GM12878 (cell line): Measurements from ENCODE around the gene RPS19BP1. TPM values are rescaled to one million over a fixed set of nuclear protein-coding genes. Genes with fewer than 3 reads are reported as not detected.
A peak's percentile ranks its signal among the peaks of the same experiment; 100 is the strongest.

Experiments
- ATAC-seq: fragments of 200-7000 bp; cut with Tn5 transposase; 3 replicates; pipeline ENCODE4 v1.9.1; 2020; ENCODE audit warnings: mild to moderate bottlenecking, moderate library complexity
- Bru-seq: library from RNA; stranded (reverse); fragments of 400-500 nt; gene quantifications from one replicate; lab custom pipeline; 2021; lab: Mats Ljungman, UMichigan
- BruChase-seq, 2 experiments: library from RNA; stranded (reverse); fragments of 400-500 nt; gene quantifications; one replicate each; lab custom pipeline; 2021; lab: Mats Ljungman, UMichigan
- BruUV-seq: library from RNA; stranded (reverse); fragments of 400-500 nt; replicated peaks from 2 replicates; lab custom pipeline; 2021; lab: Mats Ljungman, UMichigan
- CTCF ChIA-PET: fragments of 300-600 bp; sonication (Branson Sonifier 250); formaldehyde crosslinking; extraction: SDS; loops from one replicate; lab custom pipeline; 2021; ENCODE audit warnings: inconsistent platforms; lab: Yijun Ruan, JAX
- POLR2A ChIA-PET: fragments of 350-600 bp; formaldehyde crosslinking; extraction: SDS; loops from one replicate; lab custom pipeline; 2021; ENCODE audit warnings: inconsistent platforms; lab: Charles Lee
- RAD21 ChIA-PET: fragments of 300-600 bp; sonication (Branson Sonifier 250); formaldehyde crosslinking; loops from one replicate; lab custom pipeline; 2023; ENCODE audit warnings: antibody characterized with exemption; ENCODE audit not compliant: unreplicated experiment; lab: Charles Lee
- SMC1A ChIA-PET: fragments of 300-600 bp; sonication (Branson Sonifier 250); formaldehyde crosslinking; loops from one replicate; lab custom pipeline; 2023; ENCODE audit not compliant: unreplicated experiment, uncharacterized antibody; lab: Charles Lee
- DNase-seq: peaks from one replicate; pipeline ENCODE4 v3.0.0-alpha.2; 2011; ENCODE audit warnings: low read depth, low spot score
- FAIRE-seq: peaks from 3 replicates; lab custom pipeline; 2011; peaks lifted over from hg19 to GRCh38; lab: Jason Lieb, UNC
- H2AFZ ChIP-seq: 2 replicates; pipeline ENCODE4 v1.6.0; 2011; ENCODE audit warnings: low read depth, low read length, control low read depth; ENCODE audit not compliant: control insufficient read depth
- H3K27ac ChIP-seq: 2 replicates; pipeline ENCODE4 v1.5.1; 2011; ENCODE audit warnings: control low read depth; ENCODE audit not compliant: control insufficient read depth, insufficient read depth
- H3K27me3 ChIP-seq, 2 experiments: replicated peaks in 1 of 2; 2 replicates each; pipeline versions ENCODE4 v1.6.0 to v1.6.1; 2011; ENCODE audit warnings: low read length in 1 of 2; ENCODE audit not compliant: control insufficient read depth in 2 of 2, insufficient read depth in 2 of 2
- H3K36me3 ChIP-seq, 2 experiments: 2 replicates each; pipeline ENCODE4 v1.5.1; 2011; ENCODE audit warnings: low read length in 1 of 2; ENCODE audit not compliant: control insufficient read depth in 2 of 2, insufficient read depth in 2 of 2
- H3K4me1 ChIP-seq: 2 replicates; pipeline ENCODE4 v1.6.1; 2011; ENCODE audit warnings: mild to moderate bottlenecking, low read length, moderate library complexity, mixed read lengths; ENCODE audit not compliant: control insufficient read depth, insufficient read depth
- H3K4me2 ChIP-seq: 2 replicates; pipeline ENCODE4 v1.6.0; 2011; ENCODE audit warnings: control low read depth; ENCODE audit not compliant: control insufficient read depth, insufficient read depth
- H3K4me3 ChIP-seq: fragments of 200-600 bp; sonication (generic); 2 replicates; pipeline ENCODE4 v1.5.1; 2016
- H3K79me2 ChIP-seq: 2 replicates; pipeline ENCODE4 v1.6.0; 2011; ENCODE audit warnings: low read length; ENCODE audit not compliant: control insufficient read depth, insufficient read depth
- H3K9ac ChIP-seq: 2 replicates; pipeline ENCODE4 v1.8.0; 2011; ENCODE audit warnings: low read length, control low read depth, mixed read lengths; ENCODE audit not compliant: control insufficient read depth, insufficient read depth
- H3K9me3 ChIP-seq: replicated peaks from 3 replicates; pipeline ENCODE4 v1.5.1; 2011; ENCODE audit warnings: mild to moderate bottlenecking, low read length; ENCODE audit not compliant: control insufficient read depth, insufficient read depth
- H4K20me1 ChIP-seq: 2 replicates; pipeline ENCODE4 v1.6.0; 2011; ENCODE audit not compliant: control insufficient read depth, insufficient read depth
- ATF2 ChIP-seq: IDR thresholded peaks from 2 replicates; pipeline ENCODE4 v1.6.1; 2012; ENCODE audit warnings: low read length, inconsistent platforms
- CHD2 ChIP-seq: IDR thresholded peaks from 2 replicates; pipeline ENCODE4 v1.6.1; 2011; ENCODE audit warnings: low read depth, low read length, improper control_type of control experiment, borderline replicate concordance
- HDGF ChIP-seq: fragments of 450-650 bp; IDR thresholded peaks from 2 replicates; pipeline ENCODE4 v1.6.1; 2016; ENCODE audit warnings: antibody characterized with exemption
- IKZF1 ChIP-seq: fragments of 450-650 bp; conservative IDR thresholded peaks from 2 replicates; pipeline ENCODE4 v1.6.1; 2017; ENCODE audit warnings: antibody characterized with exemption, mild to moderate bottlenecking
- LARP7 ChIP-seq: fragments of 450-650 bp; IDR thresholded peaks from 2 replicates; pipeline ENCODE4 v1.6.1; 2017; ENCODE audit warnings: mild to moderate bottlenecking
- NFYB ChIP-seq: IDR thresholded peaks from 2 replicates; pipeline ENCODE4 v1.6.1; 2011; ENCODE audit warnings: low read depth, mild to moderate bottlenecking, low read length, improper control_type of control experiment, moderate library complexity; ENCODE audit not compliant: insufficient read depth
- POLR2AphosphoS2 ChIP-seq: IDR thresholded peaks from 2 replicates; pipeline ENCODE4 v1.6.1; 2011; ENCODE audit warnings: low read depth, mild to moderate bottlenecking, low read length, improper control_type of control experiment, moderate library complexity
- POU2F2 ChIP-seq: IDR thresholded peaks from 3 replicates; pipeline ENCODE4 v1.6.1; 2011; ENCODE audit warnings: low read depth, mild to moderate bottlenecking, low read length, borderline replicate concordance
- TCF7 ChIP-seq: IDR thresholded peaks from 2 replicates; pipeline ENCODE4 v1.6.1; 2014; ENCODE audit warnings: antibody characterized with exemption, borderline replicate concordance
- USF2 ChIP-seq: IDR thresholded peaks from 2 replicates; pipeline ENCODE4 v1.6.1; 2011; ENCODE audit warnings: low read depth, low read length, improper control_type of control experiment, borderline replicate concordance
- ZNF207 ChIP-seq: fragments of 450-650 bp; IDR thresholded peaks from 2 replicates; pipeline ENCODE4 v1.6.1; 2014; ENCODE audit warnings: antibody characterized with exemption, mild to moderate bottlenecking, borderline replicate concordance
- ZNF217 ChIP-seq: fragments of 450-650 bp; IDR thresholded peaks from 2 replicates; pipeline ENCODE4 v1.6.1; 2017; ENCODE audit warnings: antibody characterized with exemption, mild to moderate bottlenecking
- WGBS: methylation state at CpG from one replicate; pipeline ENCODE4 v1.1.6; 2016; ENCODE audit warnings: low lambda C conversion rate; ENCODE audit not compliant: insufficient replicate concordance, insufficient coverage; ENCODE audit errors: missing lambda C conversion rate; 5-methylcytosine and 5-hydroxymethylcytosine counted together
- in situ Hi-C: fragments of 300-500 bp; cut with MboI; formaldehyde crosslinking; loops from 9 replicates; pipeline ENCODE4 v1.14.3; 2018; ENCODE audit warnings: mixed read lengths
- intact Hi-C: fragments of 100-400 bp; cut with micrococcal nuclease; formaldehyde crosslinking; loops from one replicate; pipeline ENCODE4 v1.14.2; 2022; ENCODE audit not compliant: unreplicated experiment
- long read RNA-seq, 2 experiments: library from polyadenylated mRNA; unstranded; transcript quantifications; one replicate each; pipeline ENCODE4 v2.0.0, GENCODE V29; 2019 to 2020
- polyA minus RNA-seq, 3 experiments: library from RNA; depleted of rRNA, polyadenylated mRNA; stranded (reverse); fragments of >200 nt; gene quantifications; 2 replicates each; pipeline ENCODE4 v1.2.3, GENCODE V29; 2011
- polyA plus RNA-seq, 11 experiments: library from polyadenylated mRNA; depleted of rRNA in 4 of 11; unstranded in 6 of 11; stranded (reverse) in 5 of 11; fragments of >200 nt; fragmentation: Nextera tagmentation in 4 of 11; fragmentation: Illumina TruSeq in 1 of 11; extraction: Ambion mirVana in 4 of 11; extraction: Trizol in 1 of 11; gene quantifications; 1 replicate in 1 of 11; 2 replicates in 10 of 11; pipeline versions ENCODE4 v1.2.1 to v1.2.3, GENCODE V29; 2011 to 2016; ENCODE audit warnings: inconsistent platforms in 2 of 11, missing spikeins in 2 of 11, low read depth in 1 of 11
- total RNA-seq, 4 experiments: library from RNA; depleted of rRNA in 3 of 4; stranded (reverse); fragments of >200 nt in 3 of 4; fragmentation: Illumina TruSeq in 1 of 4; extraction: Trizol in 1 of 4; gene quantifications; 2 replicates each; pipeline versions ENCODE4 v1.2.1 to v1.2.3, GENCODE V29; 2013 to 2021
- TF ChIP-seq, protein P1 (sequence below): IDR thresholded peaks from 2 replicates; pipeline ENCODE4 v1.6.1; 2012; ENCODE audit warnings: low read depth, low read length, improper control_type of control experiment

The RPS19BP1 gene
- 43.6 and 46.7 TPM in 2 replicates for total RNA-seq (2013; cell fraction: nucleolus; rRNA removed)
- total RNA-seq (2014; rRNA removed), result 106 and 132 TPM in 2 replicates
- total RNA-seq (2014; rRNA removed; fragmentation: Illumina TruSeq; extraction: Trizol), result 36.6 and 47.5 TPM in 2 replicates
- total RNA-seq (2021), result 83.6 and 85.7 TPM in 2 replicates
- polyA plus RNA-seq (2011; ENCODE audit: low read depth), result 23.5 TPM
- 48.1 and 71.5 TPM in 2 replicates for polyA plus RNA-seq (2011; rRNA removed)
- polyA plus RNA-seq (2011; cell fraction: cytosol; rRNA removed), result 100 and 140 TPM in 2 replicates
- 73.0 and 84.9 TPM in 2 replicates for polyA plus RNA-seq (2011; cell fraction: nucleus; rRNA removed)
- polyA plus RNA-seq (2012), result 59.4 and 59.8 TPM in 2 replicates
- polyA plus RNA-seq (2014; fragmentation: Illumina TruSeq; extraction: Trizol), result 8.8 and 20.3 TPM in 2 replicates
- 10 to 100 TPM in 1 of 2 experiments, 1 to 10 TPM in 1; 2.7 to 14.3 TPM for polyA plus RNA-seq (2014; fragmentation: Nextera tagmentation; extraction: Ambion mirVana)
- 146 and 170 TPM in 2 replicates for polyA plus RNA-seq (2014; rRNA removed)
- 100 to 1,000 TPM; 178 to 206 TPM for polyA plus RNA-seq (2016; fragmentation: Nextera tagmentation; extraction: Ambion mirVana)
- 11.3 and 24.2 TPM in 2 replicates for polyA minus RNA-seq (2011; rRNA and poly(A)+ RNA removed)
- polyA minus RNA-seq (2011; cell fraction: cytosol; rRNA and poly(A)+ RNA removed), result 8.0 and 9.8 TPM in 2 replicates
- polyA minus RNA-seq (2011; cell fraction: nucleus; rRNA and poly(A)+ RNA removed), result 19.3 and 32.1 TPM in 2 replicates
- Bru-seq, nascent RNA, result percentile 90 among the genes with signal in this experiment
- percentile 84 among the genes with signal in this experiment for BruChase-seq, experiment 1, labeled RNA remaining after a 6-hour chase
- percentile 85 among the genes with signal in this experiment for BruChase-seq, experiment 2, labeled RNA remaining after a 2-hour chase
- long read RNA-seq, experiment 1, transcript RPS19BP1-201 (4 exons, 927 nt), result major isoform, 65 of 70 reads
- long read RNA-seq, experiment 1, partial matches to known transcripts, result 0 of 70 reads
- long read RNA-seq, experiment 1, other reads (novel, unspliced or antisense), result 1 of 70 reads
- long read RNA-seq, experiment 2, transcript RPS19BP1-203 (3 exons, 852 nt), result minor isoform, 5 of 102 reads
- long read RNA-seq, experiment 2, transcript RPS19BP1-201 (4 exons, 927 nt), result major isoform, 91 of 102 reads
- long read RNA-seq, experiment 2, partial matches to known transcripts, result 0 of 102 reads
- long read RNA-seq, experiment 2, other reads (novel, unspliced or antisense), result 3 of 102 reads

DNA sequence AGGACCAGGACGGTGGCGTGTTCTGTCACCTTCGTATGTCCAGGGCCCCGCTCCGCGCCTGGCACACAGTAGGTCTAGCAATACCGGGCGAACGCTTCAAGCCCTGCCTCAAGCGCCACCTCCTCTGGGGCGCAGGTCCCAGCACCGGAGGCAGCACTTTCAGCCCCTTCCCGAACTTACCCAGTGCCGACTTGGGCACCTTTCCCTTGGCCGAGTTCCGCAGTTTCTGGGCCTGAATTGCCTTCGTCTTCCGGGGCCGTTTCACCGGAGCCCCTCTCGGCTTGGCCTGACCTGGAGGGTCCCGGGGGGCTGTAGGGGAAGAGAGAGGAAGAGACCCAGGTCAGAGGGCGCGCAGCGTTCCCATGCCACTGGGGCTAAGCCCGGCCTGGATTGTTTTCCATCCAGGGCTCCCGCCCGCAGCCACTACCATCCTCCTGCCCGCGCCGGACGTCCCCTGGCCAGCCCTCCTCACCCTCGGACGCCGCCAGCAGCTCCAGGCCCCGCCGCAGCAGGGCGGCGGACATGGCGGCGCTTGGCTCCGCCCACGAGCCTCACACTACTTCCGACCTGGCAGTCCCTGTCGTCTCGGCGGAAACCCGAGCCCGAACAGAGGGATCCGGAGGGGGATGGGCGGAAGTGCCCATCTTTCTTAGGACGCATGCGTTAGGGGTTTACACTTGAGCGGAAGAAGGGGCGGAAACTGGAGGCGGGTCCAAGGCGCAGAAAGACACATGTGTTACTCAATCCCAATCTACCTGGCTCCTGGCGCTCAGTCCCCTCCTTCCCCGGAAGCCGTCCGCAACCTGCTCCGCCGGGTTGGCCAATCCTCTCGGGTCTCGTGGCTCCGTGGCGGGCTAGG lies at the start of gene RPS19BP1:
Gene RPS19BP1 (minus strand): TSS at position 534 of the 859 bp plus-strand sequence. CDS start 10 bp downstream, at position 524.
- H3K9me3 ChIP-seq, result no peaks in the 10 kb centered on the region
- H3K4me1 ChIP-seq, result peaks cover 34% of the 10 kb centered on the region
- ChIA-PET POLR2A (interaction anchor here (0.5 to 2.4 kb wide), 4 partner anchors 12 to 512 kb away, joined by 3 to 9 read pairs (median 6); partner anchors contain the start of gene ATF4), CTCF (interaction anchor here (0.6 to 17.8 kb wide), 7 partner anchors 13 to 512 kb away, joined by 3 to 372 read pairs (median 6); partner anchors contain the start of genes ATF4, MIEF1 and RPL3), SMC1A (interaction anchor here (1.0 to 6.2 kb wide), 7 partner anchors 13 to 815 kb away, joined by 3 to 31 read pairs (median 3); partner anchors contain the start of genes ATF4 and TAB1), RAD21 (interaction anchor here (4.7 to 5.5 kb wide), 2 partner anchors 13 to 492 kb away, joined by 44 to 48 read pairs; partner anchors contain the start of gene ATF4)
- H3K9ac ChIP-seq, result peak within 1 kb of the TSS; percentile 99
- FAIRE-seq (peak; percentile 94), ATAC-seq (peak; percentile 80), DNase-seq (peak; percentile 100)
- H3K79me2 ChIP-seq, result peaks cover 47% of the 10 kb centered on the region
- no TSS peak for BruUV-seq
- intact Hi-C loops, result loop anchor here (2.0 to 5.0 kb wide), 2 partner anchors 30 to 815 kb away; partner anchors contain the start of genes ADSL and MIEF1
- H4K20me1 ChIP-seq, result no peaks in the 10 kb centered on the region
- peak within 1 kb of the TSS; percentile 100 for H3K4me2 ChIP-seq
- H2AFZ ChIP-seq, result peak within 1 kb of the TSS; percentile 82
- H3K4me3 ChIP-seq, result peak within 1 kb of the TSS; percentile 99
- WGBS, result 1% methylated on average over 67 of the region's 67 CpGs
- peaks cover 0 to 5% of the 10 kb centered on the region in 2 experiments; a peak in 1 of 4 replicates for H3K36me3 ChIP-seq
- H3K27me3 ChIP-seq, result no peaks in the 10 kb centered on the region
- in situ Hi-C loops, result no loop called here
- peak within 1 kb of the TSS; percentile 96 for H3K27ac ChIP-seq
- no peak; the same call in 1 of the 2 replicates for TF ChIP-seq USF2
- no peak; the same call in 1 of the 2 replicates for TF ChIP-seq ZNF207
- peak; percentile 95 for TF ChIP-seq HDGF
- no peak for TF ChIP-seq ZNF217
- no peak for TF ChIP-seq POU2F2
- TF ChIP-seq LARP7, result peak; percentile 86
- TF ChIP-seq POLR2AphosphoS2, result peak; percentile 79
- TF ChIP-seq NFYB, result peak; percentile 88
- peak; percentile 81; the same call in 1 of the 2 replicates for TF ChIP-seq IKZF1
- no peak for TF ChIP-seq TCF7
- TF ChIP-seq, protein P1, sequence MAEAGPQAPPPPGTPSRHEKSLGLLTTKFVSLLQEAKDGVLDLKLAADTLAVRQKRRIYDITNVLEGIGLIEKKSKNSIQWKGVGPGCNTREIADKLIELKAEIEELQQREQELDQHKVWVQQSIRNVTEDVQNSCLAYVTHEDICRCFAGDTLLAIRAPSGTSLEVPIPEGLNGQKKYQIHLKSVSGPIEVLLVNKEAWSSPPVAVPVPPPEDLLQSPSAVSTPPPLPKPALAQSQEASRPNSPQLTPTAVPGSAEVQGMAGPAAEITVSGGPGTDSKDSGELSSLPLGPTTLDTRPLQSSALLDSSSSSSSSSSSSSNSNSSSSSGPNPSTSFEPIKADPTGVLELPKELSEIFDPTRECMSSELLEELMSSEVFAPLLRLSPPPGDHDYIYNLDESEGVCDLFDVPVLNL, result peak; percentile 55; the same call in 1 of the 2 replicates
- peak; percentile 95 for TF ChIP-seq CHD2
- no peak for TF ChIP-seq ATF2
